Liver (tissue), 3 donors: ENCODE results near the gene INSYN2B.

Experiments
- EGR1 ChIP-seq, 2 donors: IDR thresholded peaks; 2 replicates each; pipeline ENCODE4 v1.6.1; 2016 to 2018; ENCODE audit warnings: antibody characterized with exemption in 2 of 2, low read depth in 2 of 2
- HNF4A ChIP-seq, 2 donors: conservative IDR thresholded peaks; 2 replicates each; pipeline ENCODE4 v1.6.1; 2016; ENCODE audit warnings: antibody characterized with exemption in 2 of 2, mild to moderate bottlenecking in 2 of 2
- RXRA ChIP-seq, 2 donors: IDR thresholded peaks; 2 replicates each; pipeline ENCODE4 v1.6.1; 2017 to 2018; ENCODE audit warnings: antibody characterized with exemption in 2 of 2, mild to moderate bottlenecking in 1 of 2
- TF ChIP-seq, protein P1 (sequence below): fragments of 150-350 bp; IDR thresholded peaks from 2 replicates; pipeline ENCODE4 v1.5.1; 2017; ENCODE audit warnings: improper control_type of control experiment, low read depth, low read length; ENCODE audit not compliant: missing input control
- TF ChIP-seq, protein P2 (sequence below): IDR thresholded peaks from 2 replicates; pipeline ENCODE4 v1.6.1; 2016; ENCODE audit warnings: antibody characterized with exemption
- TF ChIP-seq, protein P3 (sequence below): IDR thresholded peaks from 2 replicates; pipeline ENCODE4 v1.6.1; 2016; ENCODE audit warnings: antibody characterized with exemption, mild to moderate bottlenecking
- donor health status: healthy.
- donor health status: healthy.

DNA sequence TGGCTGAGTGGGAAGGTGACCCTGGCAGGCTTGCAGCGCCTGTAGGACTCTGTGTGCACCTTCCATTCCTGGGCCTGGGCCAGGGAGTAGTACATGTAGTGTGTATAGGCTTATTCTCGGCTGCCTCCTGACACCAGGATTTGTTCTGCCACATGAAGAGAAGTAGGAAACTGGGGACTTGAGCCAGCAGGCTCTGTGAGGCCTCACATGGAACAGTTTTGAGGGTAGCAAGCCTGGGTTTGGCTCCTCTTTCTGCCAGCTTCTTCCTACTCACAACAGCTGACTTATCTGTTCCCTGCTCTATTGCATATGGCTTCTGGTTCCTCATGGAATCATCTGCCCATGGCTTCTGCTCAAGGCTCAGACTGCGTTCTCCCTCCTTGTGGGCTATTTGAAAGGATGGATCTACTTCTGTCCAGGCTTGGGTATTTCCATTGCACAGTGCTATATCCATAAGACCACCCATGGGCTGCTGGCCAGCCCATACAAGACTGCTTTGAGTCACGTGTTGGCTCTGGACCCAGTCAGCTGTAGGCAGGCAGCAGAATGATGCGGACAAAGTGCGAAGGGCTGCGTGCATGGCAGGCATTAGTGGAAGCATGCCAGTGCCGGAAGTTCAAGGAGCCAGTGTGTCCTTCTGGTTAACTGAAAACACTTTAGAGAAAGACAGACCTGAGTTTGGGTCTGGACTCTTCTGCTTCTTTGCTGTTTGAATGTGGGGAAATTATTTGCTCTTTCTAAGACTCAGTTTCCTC, 11.0 kb upstream of the INSYN2B start:
- TF ChIP-seq, protein P1, sequence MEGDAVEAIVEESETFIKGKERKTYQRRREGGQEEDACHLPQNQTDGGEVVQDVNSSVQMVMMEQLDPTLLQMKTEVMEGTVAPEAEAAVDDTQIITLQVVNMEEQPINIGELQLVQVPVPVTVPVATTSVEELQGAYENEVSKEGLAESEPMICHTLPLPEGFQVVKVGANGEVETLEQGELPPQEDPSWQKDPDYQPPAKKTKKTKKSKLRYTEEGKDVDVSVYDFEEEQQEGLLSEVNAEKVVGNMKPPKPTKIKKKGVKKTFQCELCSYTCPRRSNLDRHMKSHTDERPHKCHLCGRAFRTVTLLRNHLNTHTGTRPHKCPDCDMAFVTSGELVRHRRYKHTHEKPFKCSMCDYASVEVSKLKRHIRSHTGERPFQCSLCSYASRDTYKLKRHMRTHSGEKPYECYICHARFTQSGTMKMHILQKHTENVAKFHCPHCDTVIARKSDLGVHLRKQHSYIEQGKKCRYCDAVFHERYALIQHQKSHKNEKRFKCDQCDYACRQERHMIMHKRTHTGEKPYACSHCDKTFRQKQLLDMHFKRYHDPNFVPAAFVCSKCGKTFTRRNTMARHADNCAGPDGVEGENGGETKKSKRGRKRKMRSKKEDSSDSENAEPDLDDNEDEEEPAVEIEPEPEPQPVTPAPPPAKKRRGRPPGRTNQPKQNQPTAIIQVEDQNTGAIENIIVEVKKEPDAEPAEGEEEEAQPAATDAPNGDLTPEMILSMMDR = no peak
- TF ChIP-seq EGR1 (IDR thresholded peaks at IDR 0.05; ENCODE audit: low read depth in 2 of 2) (no peak), RXRA (IDR thresholded peaks at IDR 0.05) (no peak), HNF4A (conservative IDR thresholded peaks at IDR 0.05) (no peak)
- TF ChIP-seq, protein P2, sequence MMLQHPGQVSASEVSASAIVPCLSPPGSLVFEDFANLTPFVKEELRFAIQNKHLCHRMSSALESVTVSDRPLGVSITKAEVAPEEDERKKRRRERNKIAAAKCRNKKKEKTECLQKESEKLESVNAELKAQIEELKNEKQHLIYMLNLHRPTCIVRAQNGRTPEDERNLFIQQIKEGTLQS = no peak
- TF ChIP-seq, protein P3, sequence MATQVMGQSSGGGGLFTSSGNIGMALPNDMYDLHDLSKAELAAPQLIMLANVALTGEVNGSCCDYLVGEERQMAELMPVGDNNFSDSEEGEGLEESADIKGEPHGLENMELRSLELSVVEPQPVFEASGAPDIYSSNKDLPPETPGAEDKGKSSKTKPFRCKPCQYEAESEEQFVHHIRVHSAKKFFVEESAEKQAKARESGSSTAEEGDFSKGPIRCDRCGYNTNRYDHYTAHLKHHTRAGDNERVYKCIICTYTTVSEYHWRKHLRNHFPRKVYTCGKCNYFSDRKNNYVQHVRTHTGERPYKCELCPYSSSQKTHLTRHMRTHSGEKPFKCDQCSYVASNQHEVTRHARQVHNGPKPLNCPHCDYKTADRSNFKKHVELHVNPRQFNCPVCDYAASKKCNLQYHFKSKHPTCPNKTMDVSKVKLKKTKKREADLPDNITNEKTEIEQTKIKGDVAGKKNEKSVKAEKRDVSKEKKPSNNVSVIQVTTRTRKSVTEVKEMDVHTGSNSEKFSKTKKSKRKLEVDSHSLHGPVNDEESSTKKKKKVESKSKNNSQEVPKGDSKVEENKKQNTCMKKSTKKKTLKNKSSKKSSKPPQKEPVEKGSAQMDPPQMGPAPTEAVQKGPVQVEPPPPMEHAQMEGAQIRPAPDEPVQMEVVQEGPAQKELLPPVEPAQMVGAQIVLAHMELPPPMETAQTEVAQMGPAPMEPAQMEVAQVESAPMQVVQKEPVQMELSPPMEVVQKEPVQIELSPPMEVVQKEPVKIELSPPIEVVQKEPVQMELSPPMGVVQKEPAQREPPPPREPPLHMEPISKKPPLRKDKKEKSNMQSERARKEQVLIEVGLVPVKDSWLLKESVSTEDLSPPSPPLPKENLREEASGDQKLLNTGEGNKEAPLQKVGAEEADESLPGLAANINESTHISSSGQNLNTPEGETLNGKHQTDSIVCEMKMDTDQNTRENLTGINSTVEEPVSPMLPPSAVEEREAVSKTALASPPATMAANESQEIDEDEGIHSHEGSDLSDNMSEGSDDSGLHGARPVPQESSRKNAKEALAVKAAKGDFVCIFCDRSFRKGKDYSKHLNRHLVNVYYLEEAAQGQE = no peak
